PC-3 (cell line): ENCODE results near the gene DIP2C. TPM values are rescaled to one million over a fixed set of nuclear protein-coding genes. Genes with fewer than 3 reads are reported as not detected.

Experiments used
- ATAC-seq: fragments of 200-7000 bp; cut with Tn5 transposase; 2 replicates; pipeline ENCODE4 v1.9.1; 2020; ENCODE audit warnings: mild to moderate bottlenecking, moderate library complexity
- BruUV-seq: library from RNA; stranded (reverse); fragments of 400-500 nt; replicated peaks from 2 replicates; lab custom pipeline; 2021; lab: Mats Ljungman, UMichigan
- CTCF ChIA-PET: fragments of 300-600 bp; sonication (Branson Sonifier 250); formaldehyde crosslinking; loops from one replicate; lab custom pipeline; 2022; ENCODE audit warnings: antibody characterized with exemption; lab: Charles Lee
- POLR2A ChIA-PET: fragments of 300-600 bp; sonication (Branson Sonifier 250); formaldehyde crosslinking; loops from one replicate; lab custom pipeline; 2022; ENCODE audit warnings: antibody characterized with exemption; ENCODE audit not compliant: unreplicated experiment; lab: Charles Lee
- DNase-seq: peaks from one replicate; pipeline ENCODE4 v3.0.0-alpha.2; 2015
- H2AFZ ChIP-seq: fragments of 300-600 bp; sonication (generic); 2 replicates; pipeline ENCODE4 v1.6.0; 2016; ENCODE audit warnings: antibody characterized with exemption, low read length
- H3F3A ChIP-seq: fragments of 300-600 bp; sonication (generic); one replicate; pipeline ENCODE4 v1.6.0; 2017; ENCODE audit warnings: antibody characterized with exemption, low read length, control low read depth, mild to moderate bottlenecking; ENCODE audit not compliant: unreplicated experiment
- H3K27ac ChIP-seq: fragments of 300-600 bp; sonication (generic); 2 replicates; pipeline ENCODE4 v1.5.1; 2016; ENCODE audit warnings: mild to moderate bottlenecking, low read length
- H3K27me3 ChIP-seq: fragments of 300-600 bp; sonication (generic); 2 replicates; pipeline ENCODE4 v1.6.1; 2016; ENCODE audit warnings: low read length, mixed read lengths
- H3K36me3 ChIP-seq: fragments of 300-600 bp; sonication (generic); 2 replicates; pipeline ENCODE4 v1.6.1; 2016; ENCODE audit warnings: low read depth, mixed run types, low read length, mixed read lengths
- H3K4me1 ChIP-seq: fragments of 300-600 bp; sonication (generic); 2 replicates; pipeline ENCODE4 v1.5.1; 2016; ENCODE audit warnings: low read length; ENCODE audit not compliant: insufficient read depth
- H3K4me2 ChIP-seq: fragments of 300-600 bp; sonication (generic); 2 replicates; pipeline ENCODE4 v1.6.0; 2016; ENCODE audit warnings: low read length
- H3K4me3 ChIP-seq: fragments of 300-600 bp; sonication (generic); 2 replicates; pipeline ENCODE4 v1.5.1; 2016; ENCODE audit warnings: mild to moderate bottlenecking, low read length, mixed read lengths
- H3K79me2 ChIP-seq: fragments of 300-600 bp; sonication (generic); 2 replicates; pipeline ENCODE4 v1.6.1; 2017; ENCODE audit warnings: low read length, mixed read lengths
- H3K9ac ChIP-seq: fragments of 300-600 bp; sonication (generic); 2 replicates; pipeline ENCODE4 v1.6.0; 2016; ENCODE audit warnings: mild to moderate bottlenecking, low read length
- H3K9me2 ChIP-seq: fragments of 300-600 bp; sonication (generic); replicated peaks from 2 replicates; pipeline ENCODE4 v1.6.1; 2016; ENCODE audit warnings: mixed run types, low read length, mixed read lengths
- H3K9me3 ChIP-seq: fragments of 300-600 bp; sonication (generic); 2 replicates; pipeline ENCODE4 v1.6.1; 2016; ENCODE audit warnings: low read length, mixed read lengths
- H4K20me1 ChIP-seq: fragments of 300-600 bp; sonication (generic); 2 replicates; pipeline ENCODE4 v1.6.1; 2016; ENCODE audit warnings: low read length, mixed read lengths
- CTCF ChIP-seq: fragments of 300-600 bp; sonication (generic); conservative IDR thresholded peaks from 2 replicates; pipeline ENCODE4 v1.5.1; 2017; ENCODE audit warnings: antibody characterized with exemption, low read depth, mild to moderate bottlenecking, low read length
- EZH2 ChIP-seq: fragments of 300-600 bp; sonication (generic); IDR thresholded peaks from one replicate; pipeline ENCODE4 v1.6.1; 2017; ENCODE audit warnings: antibody characterized with exemption, mild to moderate bottlenecking, low read length; ENCODE audit not compliant: unreplicated experiment
- EZH2phosphoT487 ChIP-seq: fragments of 300-600 bp; sonication (generic); IDR thresholded peaks from 2 replicates; pipeline ENCODE4 v1.6.1; 2018; ENCODE audit warnings: mild to moderate bottlenecking, antibody characterized with exemption, low read length, borderline replicate concordance
- intact Hi-C: fragments of 100-400 bp; cut with micrococcal nuclease; formaldehyde crosslinking; loops from 2 replicates; pipeline ENCODE4 v1.9.0; 2023
- total RNA-seq: library from RNA; depleted of rRNA; stranded (reverse); fragments of >200 nt; gene quantifications from 2 replicates; pipeline ENCODE4 v1.2.3, GENCODE V29; 2014

The DIP2C gene
- total RNA-seq, 1 experiment from 2014 or later = 3.1 TPM

- H3K9me2 ChIP-seq = no peaks in the 10 kb centered on the region
- intact Hi-C loops = no loop called here
- H3F3A ChIP-seq = no peaks in the 10 kb centered on the region
- H3K9ac ChIP-seq = no peak overlapping the region
- no peaks in the 10 kb centered on the region for H3K36me3 ChIP-seq
- H3K4me3 ChIP-seq = no peak overlapping the region
- DNase-seq (no peak), ATAC-seq (no peak)
- H3K79me2 ChIP-seq = no peaks in the 10 kb centered on the region
- H3K4me2 ChIP-seq = no peak overlapping the region
- peaks cover 15% of the 10 kb centered on the region for H3K27me3 ChIP-seq
- no peak overlapping the region for H3K27ac ChIP-seq
- no peaks in the 10 kb centered on the region for H4K20me1 ChIP-seq
- ChIA-PET CTCF (no interaction called here), POLR2A (no interaction called here)
- BruUV-seq = no TSS peak
- H3K9me3 ChIP-seq = no peaks in the 10 kb centered on the region
- H3K4me1 ChIP-seq = no peaks in the 10 kb centered on the region
- TF ChIP-seq EZH2phosphoT487 (no peak), CTCF (no peak), EZH2 (no peak)
- no peak overlapping the region for H2AFZ ChIP-seq
These were observed 43.6 kb upstream of the DIP2C start for GRCh38 chr10:733086-733485.

- ATAC-seq (no peak), DNase-seq (no peak)
- CTCF ChIA-PET = no interaction called here
- H3K9me2 ChIP-seq = no peaks in the 10 kb centered on the region
- H3K4me2 ChIP-seq = no peak overlapping the region
- H3K27ac ChIP-seq = no peak overlapping the region
- no peaks in the 10 kb centered on the region for H3K4me1 ChIP-seq
- peaks cover 15% of the 10 kb centered on the region for H3K27me3 ChIP-seq
- no peaks in the 10 kb centered on the region for H3F3A ChIP-seq
- POLR2A ChIA-PET = no interaction called here
- no peak overlapping the region for H3K9ac ChIP-seq
- no TSS peak for BruUV-seq
- H3K36me3 ChIP-seq = no peaks in the 10 kb centered on the region
- no peaks in the 10 kb centered on the region for H4K20me1 ChIP-seq
- H3K9me3 ChIP-seq = no peaks in the 10 kb centered on the region
- intact Hi-C loops = no loop called here
- H3K4me3 ChIP-seq = no peak overlapping the region
- H2AFZ ChIP-seq = no peak overlapping the region
- H3K79me2 ChIP-seq = no peaks in the 10 kb centered on the region
- no peak for TF ChIP-seq CTCF
- TF ChIP-seq EZH2 = no peak
- no peak for TF ChIP-seq EZH2phosphoT487
These were observed 39.7 kb upstream of the DIP2C start for GRCh38 chr10:729213-729612.

GRCh38 chr10:728603-729002, 39.1 kb upstream of the DIP2C start:
- Histone ChIP-seq H2AFZ (no peak overlapping the region), H3K79me2 (no peaks in the 10 kb centered on the region), H4K20me1 (no peaks in the 10 kb centered on the region), H3K4me3 (no peak overlapping the region), H3K4me2 (no peak overlapping the region), H3K36me3 (no peaks in the 10 kb centered on the region), H3K9ac (no peak overlapping the region), H3K27me3 (peaks cover 14% of the 10 kb centered on the region), H3F3A (no peaks in the 10 kb centered on the region), H3K4me1 (no peaks in the 10 kb centered on the region), H3K27ac (no peak overlapping the region), H3K9me2 (no peaks in the 10 kb centered on the region), H3K9me3 (no peaks in the 10 kb centered on the region)
- BruUV-seq = no TSS peak
- ATAC-seq (no peak), DNase-seq (no peak)
- CTCF ChIA-PET = no interaction called here
- no peak for TF ChIP-seq EZH2phosphoT487
- TF ChIP-seq CTCF = no peak
- TF ChIP-seq EZH2 = no peak
- intact Hi-C loops = no loop called here
- POLR2A ChIA-PET = no interaction called here
